ENCODE results near the gene BBX.

DNA sequence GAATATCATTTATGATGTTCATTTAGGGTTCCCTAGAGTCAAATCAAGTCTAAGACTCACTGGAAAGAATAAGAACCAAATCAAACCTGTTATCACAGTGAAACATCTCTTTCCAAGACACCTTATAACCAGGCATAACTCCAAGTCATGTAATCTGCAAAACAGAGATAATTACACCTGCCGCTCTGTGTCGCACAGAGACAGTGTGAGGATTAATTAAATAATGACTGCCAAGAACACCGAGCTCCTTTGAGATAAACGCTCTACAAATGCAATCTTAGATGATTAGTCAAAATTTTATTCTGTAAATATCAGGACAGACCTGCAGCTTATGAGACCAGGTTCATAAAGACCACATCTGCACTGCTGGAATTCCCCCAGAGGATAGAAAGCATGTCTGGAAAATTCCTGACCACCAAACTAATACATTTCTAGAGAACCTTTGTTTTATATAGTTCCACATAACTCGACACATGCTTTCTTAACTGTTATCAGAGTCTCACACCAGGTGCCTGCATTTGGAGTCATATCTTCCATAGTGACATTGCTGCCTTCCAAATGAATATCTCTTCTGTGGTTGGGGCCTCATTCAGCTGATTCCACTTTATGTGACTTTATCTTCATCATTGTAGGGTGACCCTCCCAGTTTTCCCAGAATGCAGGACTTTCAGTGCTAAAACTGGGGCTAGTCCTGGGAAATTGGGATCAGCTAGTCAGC is 315.3 kb downstream of the BBX start:
- TF ChIP-seq, protein P1, sequence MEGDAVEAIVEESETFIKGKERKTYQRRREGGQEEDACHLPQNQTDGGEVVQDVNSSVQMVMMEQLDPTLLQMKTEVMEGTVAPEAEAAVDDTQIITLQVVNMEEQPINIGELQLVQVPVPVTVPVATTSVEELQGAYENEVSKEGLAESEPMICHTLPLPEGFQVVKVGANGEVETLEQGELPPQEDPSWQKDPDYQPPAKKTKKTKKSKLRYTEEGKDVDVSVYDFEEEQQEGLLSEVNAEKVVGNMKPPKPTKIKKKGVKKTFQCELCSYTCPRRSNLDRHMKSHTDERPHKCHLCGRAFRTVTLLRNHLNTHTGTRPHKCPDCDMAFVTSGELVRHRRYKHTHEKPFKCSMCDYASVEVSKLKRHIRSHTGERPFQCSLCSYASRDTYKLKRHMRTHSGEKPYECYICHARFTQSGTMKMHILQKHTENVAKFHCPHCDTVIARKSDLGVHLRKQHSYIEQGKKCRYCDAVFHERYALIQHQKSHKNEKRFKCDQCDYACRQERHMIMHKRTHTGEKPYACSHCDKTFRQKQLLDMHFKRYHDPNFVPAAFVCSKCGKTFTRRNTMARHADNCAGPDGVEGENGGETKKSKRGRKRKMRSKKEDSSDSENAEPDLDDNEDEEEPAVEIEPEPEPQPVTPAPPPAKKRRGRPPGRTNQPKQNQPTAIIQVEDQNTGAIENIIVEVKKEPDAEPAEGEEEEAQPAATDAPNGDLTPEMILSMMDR (conservative IDR thresholded peaks at IDR 0.05 in 1 of 2, IDR thresholded peaks at IDR 0.05 in 1 of 2; ENCODE audit: extremely low read depth in 1 of 2, insufficient read depth in 1 of 2, low read depth in 1 of 2, low read length in 2 of 2): no peak
- TF ChIP-seq EZH2 (IDR thresholded peaks at IDR 0.05; ENCODE audit: borderline replicate concordance, low read length): no peak

All from mammary epithelial cell (primary cell).